WTC11 (cell line): ENCODE results near the gene TNFSF4.

Experiments
- ATF1 ChIP-seq: sonication (generic); formaldehyde crosslinking; IDR thresholded peaks from 2 replicates; pipeline ENCODE4 v1.8.1; 2023; ENCODE audit warnings: mild to moderate bottlenecking, moderate library complexity, missing genetic modification reagents
- ATF6 ChIP-seq: sonication (generic); formaldehyde crosslinking; IDR thresholded peaks from 2 replicates; pipeline ENCODE4 v1.8.1; 2023; ENCODE audit warnings: mild to moderate bottlenecking, missing genetic modification reagents
- CTCF ChIP-seq: fragments of 200-600 bp; IDR thresholded peaks from 2 replicates; pipeline ENCODE4 v1.8.0; 2022; ENCODE audit warnings: antibody characterized with exemption
- SP1 ChIP-seq: sonication (generic); formaldehyde crosslinking; conservative IDR thresholded peaks from 2 replicates; pipeline ENCODE4 v1.8.1; 2022; ENCODE audit warnings: missing genetic modification reagents
- STAT6 ChIP-seq: sonication (generic); formaldehyde crosslinking; conservative IDR thresholded peaks from 2 replicates; pipeline ENCODE4 v1.8.1; 2023; ENCODE audit warnings: mild to moderate bottlenecking, low read depth, missing genetic modification reagents, moderate library complexity
- TP53 ChIP-seq: sonication (generic); formaldehyde crosslinking; IDR thresholded peaks from 2 replicates; pipeline ENCODE4 v1.8.1; 2023; ENCODE audit warnings: mild to moderate bottlenecking, missing genetic modification reagents

- TF ChIP-seq ATF1 (CRISPR knock-in tag) (no peak), SP1 (CRISPR knock-in tag) (no peak), TP53 (CRISPR knock-in tag) (no peak), CTCF (no peak), ATF6 (no peak), STAT6 (CRISPR knock-in tag) (no peak)
These were observed 5.2 kb downstream of the TNFSF4 start for GRCh38 chr1:173201969-173202368.
